Glomerular visceral epithelial cell (primary cell): ENCODE measurements around the gene RSPO3.

ENCODE experiments used
- DNase-seq: peaks from one replicate; pipeline ENCODE4 v3.0.0-alpha.2; 2016; ENCODE audit errors: extremely low spot score

Gene RSPO3

DNA sequence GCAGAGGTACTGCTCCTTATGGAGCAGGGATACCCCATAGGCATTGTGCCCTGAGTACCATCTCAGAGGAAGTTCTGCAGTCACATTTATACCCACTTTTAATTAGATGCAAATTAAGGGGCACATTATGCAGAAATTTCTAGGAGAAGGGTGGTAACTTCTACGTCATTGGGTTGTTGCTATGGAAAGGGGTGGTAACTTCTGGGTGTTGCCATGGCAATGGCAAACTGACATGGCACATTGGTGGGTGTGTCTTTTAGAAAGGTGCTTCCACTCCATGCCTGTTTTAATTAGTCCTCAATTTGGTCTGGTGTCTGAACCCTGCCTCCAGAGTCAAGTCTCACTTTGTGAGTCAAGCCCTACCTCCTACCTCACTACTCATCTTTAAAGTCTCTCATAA, 42.0 kb downstream of the RSPO3 start:
- DNase-seq = no peak

DNA sequence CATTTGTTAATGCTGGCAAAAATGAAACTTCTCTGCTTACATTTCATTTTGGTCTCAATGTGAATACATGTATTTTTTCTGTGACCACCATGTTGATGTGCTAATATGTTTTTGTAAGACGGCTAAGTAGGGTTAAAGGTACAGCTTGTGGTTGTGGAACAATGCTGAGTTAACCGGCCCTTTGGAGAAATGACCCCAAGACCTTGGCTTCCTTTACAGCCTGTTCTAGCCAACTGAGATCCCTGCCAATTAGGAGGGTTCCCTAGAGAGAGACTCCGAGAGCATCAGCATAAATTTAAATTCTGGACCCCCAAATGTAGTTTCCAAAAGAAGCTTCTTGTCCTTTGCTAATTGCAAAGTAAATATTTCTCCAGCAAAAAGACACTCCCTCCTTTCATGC, 44.4 kb downstream of the RSPO3 start:
- no peak for DNase-seq

- no peak for DNase-seq
Measured at GRCh38 chr6:127164036-127164435, 45.6 kb downstream of the RSPO3 start.

GRCh38 chr6:127164565-127164964, 46.1 kb downstream of the RSPO3 start:
- DNase-seq = no peak

DNA sequence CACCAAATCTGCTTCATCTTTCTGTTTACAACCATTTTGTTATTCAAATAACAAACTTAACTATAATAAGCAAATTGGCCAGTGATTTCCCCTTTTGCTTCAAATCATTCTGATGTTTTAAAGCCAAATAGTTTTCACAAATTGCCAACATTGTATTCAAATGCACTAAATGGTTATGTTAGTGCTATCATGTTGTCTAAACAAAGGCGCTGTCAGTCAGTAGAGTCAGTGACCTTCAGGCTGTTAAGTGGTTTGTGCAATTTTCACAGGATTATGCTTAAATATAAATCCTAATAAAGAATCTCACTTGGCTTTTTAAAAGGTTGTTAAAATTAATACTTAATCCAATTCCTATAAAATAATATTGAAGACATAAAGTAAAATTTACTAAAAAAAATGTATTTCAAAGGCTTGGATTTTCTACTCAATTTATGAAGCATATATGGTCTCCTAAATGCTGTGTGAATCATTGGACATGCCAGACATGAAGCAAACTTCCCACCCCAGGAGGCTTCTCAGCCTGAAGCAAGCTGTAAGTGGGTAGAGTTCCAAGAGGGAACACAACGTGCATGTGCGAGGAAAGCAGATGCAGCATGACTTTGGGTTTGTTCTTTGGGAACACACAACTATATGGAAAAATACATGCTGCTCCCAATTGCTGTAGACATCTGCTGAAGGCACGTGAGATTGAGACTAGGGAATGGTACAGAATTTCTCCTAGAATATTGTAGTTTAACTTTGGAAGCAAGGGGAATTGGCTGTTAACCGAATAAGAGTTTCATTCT, 54.9 kb downstream of the RSPO3 start:
- no peak for DNase-seq

- DNase-seq = no peak
Measured at GRCh38 chr6:127176146-127176545, 57.7 kb downstream of the RSPO3 start.

GRCh38 chr6:127177030-127177922, 58.8 kb downstream of the RSPO3 start:
- no peak for DNase-seq

DNA sequence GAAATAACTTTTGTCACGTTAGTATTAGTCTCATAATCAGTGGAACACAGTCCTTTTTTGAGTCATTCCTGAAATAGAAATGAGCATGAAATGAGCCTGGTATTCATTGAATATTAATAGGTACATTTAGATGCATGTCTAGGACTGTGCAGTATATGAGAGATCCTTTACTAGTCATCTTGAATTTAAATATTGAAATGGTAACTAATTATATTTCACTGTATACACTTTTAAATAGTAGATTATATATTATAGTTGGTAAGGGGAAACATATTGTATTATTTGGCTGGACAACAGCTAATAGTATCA, 59.4 kb downstream of the RSPO3 start:
- DNase-seq = no peak

GRCh38 chr6:127178746-127179145, 60.3 kb downstream of the RSPO3 start:
- DNase-seq = peak; percentile 24

DNA sequence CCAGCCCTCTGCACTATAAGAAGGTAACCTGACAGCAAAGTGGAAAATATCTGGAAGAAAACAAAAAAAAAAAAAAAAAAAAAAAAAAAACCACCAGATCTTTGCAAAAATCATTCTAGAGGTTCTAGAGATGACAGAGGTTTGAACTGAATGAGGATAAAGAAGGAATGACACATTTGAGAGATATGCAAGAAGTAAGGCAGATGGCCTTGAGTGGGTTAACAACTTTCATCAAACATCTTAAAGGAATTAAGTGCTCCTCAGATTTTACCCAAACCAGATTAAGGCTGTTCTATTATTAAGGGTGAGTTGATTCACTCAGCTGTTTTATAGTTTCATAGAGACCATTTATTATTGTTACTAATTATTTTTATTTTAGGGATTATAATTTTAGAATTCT, 62.0 kb downstream of the RSPO3 start:
- DNase-seq = no peak

DNA sequence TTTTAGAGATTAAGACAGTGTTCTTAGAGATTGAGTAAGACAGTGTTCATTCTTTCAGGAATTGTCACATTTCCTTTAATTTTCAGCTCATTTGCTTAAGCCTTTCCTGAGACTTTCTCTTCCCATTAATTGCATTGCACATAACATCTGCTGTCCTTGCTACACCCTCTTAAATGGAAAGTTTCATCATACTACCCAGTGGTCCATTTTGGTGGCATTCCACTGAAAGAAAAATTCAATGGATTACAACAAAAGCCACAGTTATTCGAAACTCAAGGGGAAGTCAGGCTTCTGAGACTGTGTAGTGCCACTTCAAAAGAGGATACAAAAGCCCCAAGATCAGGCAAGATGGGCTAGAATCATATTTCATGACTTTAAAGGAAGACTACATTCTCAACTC, 64.0 kb downstream of the RSPO3 start:
- no peak for DNase-seq

- DNase-seq = no peak
Measured at GRCh38 chr6:127185437-127185995, 67.0 kb downstream of the RSPO3 start.

GRCh38 chr6:127186889-127187288, 68.4 kb downstream of the RSPO3 start:
- no peak for DNase-seq

- DNase-seq = no peak
Measured at GRCh38 chr6:127188744-127189143, 70.3 kb downstream of the RSPO3 start.

DNA sequence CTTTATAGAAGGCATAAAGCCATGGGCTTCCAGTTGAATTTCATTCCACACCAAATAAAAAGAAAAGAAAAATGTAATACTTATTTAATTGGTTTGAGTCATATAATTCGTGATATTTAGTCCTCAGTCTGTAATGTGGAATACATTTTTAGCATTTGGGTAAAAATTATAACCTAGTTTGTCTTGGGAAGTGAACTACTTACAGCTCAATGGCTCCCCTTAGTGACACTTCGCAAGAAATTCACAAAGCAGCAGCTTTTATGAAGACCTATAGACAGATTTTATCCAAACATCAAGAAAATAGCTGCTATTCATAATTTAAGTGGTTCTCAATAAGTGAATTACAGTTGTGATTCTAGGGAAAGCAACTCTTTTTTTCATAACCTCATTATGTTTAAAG, 72.1 kb downstream of the RSPO3 start:
- DNase-seq = peak; percentile 42

DNA sequence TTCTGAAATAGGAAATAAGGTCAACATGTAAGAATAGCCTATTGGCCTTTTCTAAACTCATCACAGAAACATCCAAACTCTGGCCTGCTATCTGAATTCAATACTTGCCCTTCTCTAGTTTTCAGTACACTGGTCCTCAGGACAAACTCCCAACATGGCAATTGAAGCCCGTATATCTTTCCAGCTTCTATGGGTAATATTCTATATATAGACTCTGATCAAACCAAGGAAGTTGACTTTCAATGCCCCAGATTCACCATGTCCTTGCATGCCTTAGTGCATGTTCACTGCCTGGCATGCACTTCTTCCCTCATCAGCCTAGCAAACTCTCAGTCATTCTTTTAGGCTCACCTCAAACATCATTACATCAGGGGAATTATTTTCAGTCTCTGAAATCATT, 73.2 kb downstream of the RSPO3 start:
- no peak for DNase-seq

DNA sequence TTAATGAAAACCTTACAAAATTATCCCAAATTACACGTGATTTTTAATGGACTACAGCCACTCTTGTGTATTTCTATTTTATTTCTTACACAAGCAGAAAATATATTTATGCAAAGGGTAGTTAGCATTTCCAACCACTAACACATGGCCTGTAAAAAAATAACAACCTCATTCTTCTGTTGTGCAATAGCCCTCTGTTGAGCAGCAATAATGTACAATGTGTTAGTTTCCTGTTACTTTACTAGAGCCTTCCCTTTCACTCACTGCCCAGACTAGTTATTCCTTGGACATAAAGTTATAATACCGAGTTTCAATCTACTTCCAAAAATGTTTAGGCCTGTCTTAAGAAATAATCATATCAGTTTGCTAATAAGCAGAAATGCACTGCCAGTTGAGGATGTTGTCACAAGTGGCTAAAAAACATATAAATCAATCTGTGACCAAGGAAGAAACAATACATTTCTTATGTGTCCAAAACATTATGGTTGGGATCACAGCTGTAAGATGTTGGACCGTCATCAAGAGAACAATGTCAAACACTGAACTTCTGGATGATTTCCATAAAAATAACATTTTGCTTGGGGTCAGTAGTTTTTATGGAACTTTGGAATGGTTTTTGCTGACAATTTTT, 74.6 kb downstream of the RSPO3 start:
- no peak for DNase-seq

GRCh38 chr6:127195833-127196232, 77.4 kb downstream of the RSPO3 start:
- DNase-seq = no peak

- no peak for DNase-seq
Measured at GRCh38 chr6:127198549-127198948, 80.1 kb downstream of the RSPO3 start.

- DNase-seq = no peak
Measured at GRCh38 chr6:127199470-127199869, 81.0 kb downstream of the RSPO3 start.

DNA sequence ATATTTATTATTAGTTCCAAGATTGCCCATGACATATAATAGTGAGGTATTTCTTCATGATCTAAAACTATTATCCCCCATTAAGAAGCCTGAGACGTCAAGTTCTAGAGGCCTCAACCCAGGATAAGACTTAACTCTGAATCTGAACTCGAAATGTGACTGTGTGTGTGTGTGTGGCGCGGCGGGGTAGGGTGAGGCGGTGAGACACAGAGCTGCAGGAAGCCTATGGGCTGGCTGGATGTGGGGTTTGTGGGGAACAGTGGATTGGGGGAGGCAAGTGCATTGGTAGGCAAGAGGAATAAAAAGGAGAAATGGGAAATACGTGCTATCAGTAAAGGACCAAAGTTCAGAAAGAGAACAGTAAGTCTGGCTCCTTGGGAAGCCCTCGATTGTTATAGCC, 81.6 kb downstream of the RSPO3 start:
- no peak for DNase-seq

- DNase-seq = peak; percentile 47
Measured at GRCh38 chr6:127201321-127201720, 82.8 kb downstream of the RSPO3 start.
